ENCODE measurements around the gene RAD51D. TPM values are rescaled to one million over a fixed set of nuclear protein-coding genes. Genes with fewer than 3 reads are reported as not detected.
"Not testable (repeated sequence)": the region's sequence is repeated elsewhere in the genome, so short reads cannot be mapped to it uniquely, and the experiment has no call there.

The RAD51D gene
- total RNA-seq, 2 experiments from 2014 or later, result 32.4 to 36.2 TPM

DNA sequence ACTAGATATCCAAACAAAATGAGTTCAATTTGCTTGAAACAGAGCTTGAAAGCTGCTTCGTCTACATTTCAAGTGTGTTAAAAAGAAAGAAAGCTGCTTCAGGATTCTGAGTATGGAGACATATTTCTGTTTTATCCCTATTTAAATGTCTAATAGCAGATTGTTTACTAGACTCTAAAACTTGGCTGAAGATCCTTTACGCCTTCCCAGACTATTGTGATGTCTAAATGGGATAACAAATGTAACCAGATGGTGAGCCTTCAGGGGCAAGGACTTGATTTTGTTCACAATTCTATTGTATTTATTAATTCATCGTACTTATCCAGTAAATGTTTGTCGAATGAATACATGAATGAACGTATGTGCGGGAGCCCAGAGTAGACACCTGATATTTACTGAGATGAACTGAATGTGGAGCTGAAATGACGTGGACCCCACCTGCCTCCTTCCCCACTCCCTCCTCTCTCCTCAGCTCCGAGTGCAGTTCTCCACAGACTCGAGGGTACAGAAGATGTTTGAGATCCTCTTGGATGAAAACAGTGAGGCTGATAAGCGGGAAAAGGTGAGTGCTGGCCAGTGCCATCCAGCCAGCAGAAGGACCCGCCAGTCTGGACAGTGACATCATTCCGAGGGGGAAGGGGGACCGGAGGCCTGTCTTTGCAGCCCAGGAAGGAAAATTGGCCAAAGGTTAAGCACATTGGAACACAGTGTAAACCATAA lies 32.9 kb upstream of the RAD51D start:
- Mint-ChIP-seq H3K4me3 (no peak overlapping the region), H3K36me3 (ENCODE audit: low read depth) (no peaks in the 10 kb centered on the region), H3K27me3 (no peaks in the 10 kb centered on the region), H3K4me1 (ENCODE audit: low read depth) (peaks cover 4% of the 10 kb centered on the region), H3K27ac (no peak overlapping the region), H3K9me3 (no peaks in the 10 kb centered on the region)
- intact Hi-C loops (cut with micrococcal nuclease), result no loop called here
- TF ChIP-seq, protein P1, sequence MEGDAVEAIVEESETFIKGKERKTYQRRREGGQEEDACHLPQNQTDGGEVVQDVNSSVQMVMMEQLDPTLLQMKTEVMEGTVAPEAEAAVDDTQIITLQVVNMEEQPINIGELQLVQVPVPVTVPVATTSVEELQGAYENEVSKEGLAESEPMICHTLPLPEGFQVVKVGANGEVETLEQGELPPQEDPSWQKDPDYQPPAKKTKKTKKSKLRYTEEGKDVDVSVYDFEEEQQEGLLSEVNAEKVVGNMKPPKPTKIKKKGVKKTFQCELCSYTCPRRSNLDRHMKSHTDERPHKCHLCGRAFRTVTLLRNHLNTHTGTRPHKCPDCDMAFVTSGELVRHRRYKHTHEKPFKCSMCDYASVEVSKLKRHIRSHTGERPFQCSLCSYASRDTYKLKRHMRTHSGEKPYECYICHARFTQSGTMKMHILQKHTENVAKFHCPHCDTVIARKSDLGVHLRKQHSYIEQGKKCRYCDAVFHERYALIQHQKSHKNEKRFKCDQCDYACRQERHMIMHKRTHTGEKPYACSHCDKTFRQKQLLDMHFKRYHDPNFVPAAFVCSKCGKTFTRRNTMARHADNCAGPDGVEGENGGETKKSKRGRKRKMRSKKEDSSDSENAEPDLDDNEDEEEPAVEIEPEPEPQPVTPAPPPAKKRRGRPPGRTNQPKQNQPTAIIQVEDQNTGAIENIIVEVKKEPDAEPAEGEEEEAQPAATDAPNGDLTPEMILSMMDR (IDR thresholded peaks at IDR 0.05), result no peak
- CTCF ChIA-PET, result interaction anchor here (1.0 kb wide), 2 partner anchors 11 to 18 kb away, joined by 3 read pairs; no protein-coding TSS in a partner anchor
- ATAC-seq (no peak), DNase-seq (no peak)
- POLR2A ChIA-PET, result interaction anchor here (0.7 kb wide), 1 partner anchor 16 kb away, joined by 4 read pairs; no protein-coding TSS in a partner anchor

DNA sequence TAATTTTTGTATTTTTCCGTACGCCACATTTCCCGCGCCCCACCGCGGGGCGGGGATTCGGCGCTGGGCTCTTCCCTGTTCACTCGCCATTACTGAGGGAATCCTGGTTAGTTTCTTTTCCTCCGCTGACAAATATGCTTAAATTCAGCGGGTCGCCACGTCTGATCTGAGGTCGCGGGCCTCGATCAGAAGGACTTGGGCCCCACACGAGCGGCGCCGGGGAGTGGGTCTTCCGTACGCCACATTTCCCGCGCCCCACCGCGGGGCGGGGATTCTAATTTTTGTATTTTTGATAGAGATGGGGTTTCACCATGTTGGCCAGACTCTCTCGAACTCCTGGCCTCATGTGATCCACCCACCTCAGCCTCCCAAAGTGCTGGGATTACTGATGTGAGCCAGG lies 31.4 kb upstream of the RAD51D start:
- H3K27ac Mint-ChIP-seq; intact Hi-C loops (cut with micrococcal nuclease); ATAC-seq; H3K27me3 Mint-ChIP-seq; H3K36me3 Mint-ChIP-seq (ENCODE audit: low read depth); POLR2A ChIA-PET; H3K9me3 Mint-ChIP-seq; H3K4me1 Mint-ChIP-seq (ENCODE audit: low read depth); H3K4me3 Mint-ChIP-seq; DNase-seq: not testable (repeated sequence)
- CTCF ChIA-PET, result interaction anchor here (0.9 kb wide), 1 partner anchor 10 kb away, joined by 3 read pairs; no protein-coding TSS in a partner anchor

- intact Hi-C loops (cut with micrococcal nuclease), result no loop called here
- no peak for DNase-seq
- H3K27ac Mint-ChIP-seq, result no peak overlapping the region
Observed at GRCh38 chr17:35149941-35150340, 30.3 kb upstream of the RAD51D start.

DNA sequence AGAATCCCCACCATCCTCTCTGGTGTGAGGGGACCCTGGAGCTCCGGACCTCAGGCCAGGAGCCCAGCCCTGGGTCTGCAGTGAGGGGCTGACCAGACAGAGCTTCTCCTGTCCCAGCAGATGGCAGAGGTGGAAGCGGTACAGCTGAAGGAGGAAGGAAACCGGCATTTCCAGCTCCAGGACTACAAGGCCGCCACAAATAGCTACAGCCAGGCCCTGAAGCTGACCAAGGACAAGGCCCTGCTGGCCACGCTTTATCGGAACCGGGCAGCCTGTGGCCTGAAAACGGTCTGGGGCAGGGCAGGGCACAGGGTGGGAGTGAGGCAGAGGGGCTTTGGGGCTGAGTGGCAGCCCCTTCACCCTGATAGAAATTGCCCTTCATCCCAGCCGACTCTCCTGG lies 28.5 kb upstream of the RAD51D start:
- TF ChIP-seq, protein P1 (IDR thresholded peaks at IDR 0.05), result no peak
- ATAC-seq (no peak), DNase-seq (no peak)
- Mint-ChIP-seq H3K9me3 (no peaks in the 10 kb centered on the region), H3K27ac (no peak overlapping the region), H3K4me3 (no peak overlapping the region), H3K27me3 (no peaks in the 10 kb centered on the region), H3K36me3 (ENCODE audit: low read depth) (no peaks in the 10 kb centered on the region), H3K4me1 (ENCODE audit: low read depth) (peaks cover 2% of the 10 kb centered on the region)
- intact Hi-C loops (cut with micrococcal nuclease), result no loop called here
- ChIA-PET POLR2A (interaction anchor here (1.0 kb wide), 1 partner anchor 125 kb away, joined by 3 read pairs; no protein-coding TSS in a partner anchor), CTCF (interaction anchor here (1.5 kb wide), 1 partner anchor 28 kb away, joined by 5 read pairs; the partner anchor contains the start of gene RAD51D)

More at GRCh38 chr17:35149941-35150340, 30.3 kb upstream of the RAD51D start:
- no peak for ATAC-seq
- ChIA-PET POLR2A (interaction anchor here (0.6 to 0.8 kb wide), 3 partner anchors 11 to 298 kb away, joined by 3 read pairs; no protein-coding TSS in a partner anchor), CTCF (interaction anchor here (0.9 kb wide), 1 partner anchor 9 kb away, joined by 3 read pairs; no protein-coding TSS in a partner anchor)
- no peaks in the 10 kb centered on the region for H3K4me1 Mint-ChIP-seq (ENCODE audit: low read depth)
- TF ChIP-seq, protein P1 (IDR thresholded peaks at IDR 0.05), result no peak
- no peak overlapping the region for H3K4me3 Mint-ChIP-seq
- no peaks in the 10 kb centered on the region for H3K36me3 Mint-ChIP-seq (ENCODE audit: low read depth)
- no peaks in the 10 kb centered on the region for H3K27me3 Mint-ChIP-seq
- H3K9me3 Mint-ChIP-seq, result no peaks in the 10 kb centered on the region

- Mint-ChIP-seq H3K9me3 (no peaks in the 10 kb centered on the region), H3K4me3 (no peak within 1 kb of the TSS), H3K27ac (no peak within 1 kb of the TSS), H3K27me3 (no peaks in the 10 kb centered on the region), H3K36me3 (ENCODE audit: low read depth) (no peaks in the 10 kb centered on the region), H3K4me1 (ENCODE audit: low read depth) (peaks cover 3% of the 10 kb centered on the region)
- TF ChIP-seq, protein P1 (IDR thresholded peaks at IDR 0.05), result no peak
- ATAC-seq, result no peak
- intact Hi-C loops (cut with micrococcal nuclease), result no loop called here
- POLR2A ChIA-PET, result no interaction called here
- DNase-seq, result no peak
- CTCF ChIA-PET, result no interaction called here
Observed at GRCh38 chr17:35147375-35147905, 27.8 kb upstream of the RAD51D start, which contains the start of gene UNC45B. Gene UNC45B (plus strand): TSS chr17:35147817. CDS start chr17:35148264, 447 bp downstream.
